HG03175 (cell line): ENCODE results near the gene SLC5A10.

Experiments
- ATAC-seq: cut with Tn5 transposase; IDR thresholded peaks from one replicate; pipeline ENCODE4 v1.9.1; 2021; ENCODE audit warnings: mild to moderate bottlenecking, moderate library complexity; ENCODE audit not compliant: unreplicated experiment

Gene SLC5A10

GRCh38 chr17:18981642-18982424, 29.9 kb downstream of the SLC5A10 start:
- no peak for ATAC-seq

GRCh38 chr17:18984273-18985114, 32.5 kb downstream of the SLC5A10 start:
- ATAC-seq: no peak

DNA sequence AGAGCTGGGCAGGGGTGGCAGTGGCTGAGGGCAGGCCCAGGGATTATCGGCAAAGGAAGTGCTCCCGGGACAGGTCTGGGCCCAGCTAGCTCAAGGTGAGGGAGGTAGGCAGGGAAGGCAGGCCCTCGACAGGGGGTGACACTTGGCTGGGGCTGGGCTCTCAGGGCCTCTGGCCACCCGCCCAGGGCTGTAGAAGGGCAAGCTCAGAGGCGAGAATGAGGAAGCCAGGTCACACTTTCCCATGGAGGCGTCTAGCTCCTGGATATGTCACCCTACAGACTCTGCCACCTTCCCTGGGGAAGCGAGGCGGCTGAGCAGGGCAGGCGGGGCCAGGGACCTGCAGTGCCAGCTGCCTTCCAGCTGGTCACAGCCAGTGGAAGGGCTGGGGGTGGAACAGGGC, 33.5 kb downstream of the SLC5A10 start:
- no peak for ATAC-seq

- no peak for ATAC-seq
Measured at GRCh38 chr17:18986541-18987229, 34.7 kb downstream of the SLC5A10 start.

GRCh38 chr17:18987230-18987610, 35.3 kb downstream of the SLC5A10 start:
- no peak for ATAC-seq

DNA sequence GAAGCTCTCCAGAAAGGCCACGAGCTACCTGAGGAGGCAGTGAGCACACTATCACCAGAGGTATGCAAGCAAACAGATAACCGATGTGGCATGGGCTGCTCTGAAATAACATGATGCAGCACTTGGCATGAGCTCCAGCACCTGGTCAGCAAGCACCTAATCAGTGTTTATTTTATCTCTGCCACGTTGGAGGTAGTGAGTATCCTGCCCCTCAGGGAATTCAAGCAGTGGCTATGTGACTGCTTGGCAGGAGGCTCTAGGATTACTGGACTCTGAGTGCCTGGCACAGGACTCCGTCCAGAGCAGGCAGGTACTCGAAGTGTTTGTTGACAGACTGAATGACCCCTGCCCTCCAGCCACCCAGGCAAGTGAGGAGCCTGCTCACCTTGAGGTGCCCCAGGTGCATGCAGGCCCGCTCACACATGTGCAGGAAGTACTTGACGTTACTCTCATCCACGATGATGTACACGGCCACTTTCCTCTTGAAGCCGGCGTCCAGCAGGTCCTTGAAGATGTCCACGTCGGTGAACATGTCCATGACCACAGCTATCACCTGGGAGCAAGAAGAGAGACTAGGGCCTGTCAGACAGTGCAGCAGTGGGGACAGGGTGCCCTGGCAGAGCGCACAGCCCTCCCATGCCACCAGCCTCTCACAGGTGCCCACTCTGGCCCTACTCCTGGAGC, 36.0 kb downstream of the SLC5A10 start:
- ATAC-seq: no peak

GRCh38 chr17:18988546-18989173, 36.7 kb downstream of the SLC5A10 start:
- no peak for ATAC-seq

- ATAC-seq: no peak
Measured at GRCh38 chr17:18990331-18990730, 38.4 kb downstream of the SLC5A10 start.

- no peak for ATAC-seq
Measured at GRCh38 chr17:18991531-18992315, 39.8 kb downstream of the SLC5A10 start.

GRCh38 chr17:18992454-18993130, 40.6 kb downstream of the SLC5A10 start:
- no peak for ATAC-seq

DNA sequence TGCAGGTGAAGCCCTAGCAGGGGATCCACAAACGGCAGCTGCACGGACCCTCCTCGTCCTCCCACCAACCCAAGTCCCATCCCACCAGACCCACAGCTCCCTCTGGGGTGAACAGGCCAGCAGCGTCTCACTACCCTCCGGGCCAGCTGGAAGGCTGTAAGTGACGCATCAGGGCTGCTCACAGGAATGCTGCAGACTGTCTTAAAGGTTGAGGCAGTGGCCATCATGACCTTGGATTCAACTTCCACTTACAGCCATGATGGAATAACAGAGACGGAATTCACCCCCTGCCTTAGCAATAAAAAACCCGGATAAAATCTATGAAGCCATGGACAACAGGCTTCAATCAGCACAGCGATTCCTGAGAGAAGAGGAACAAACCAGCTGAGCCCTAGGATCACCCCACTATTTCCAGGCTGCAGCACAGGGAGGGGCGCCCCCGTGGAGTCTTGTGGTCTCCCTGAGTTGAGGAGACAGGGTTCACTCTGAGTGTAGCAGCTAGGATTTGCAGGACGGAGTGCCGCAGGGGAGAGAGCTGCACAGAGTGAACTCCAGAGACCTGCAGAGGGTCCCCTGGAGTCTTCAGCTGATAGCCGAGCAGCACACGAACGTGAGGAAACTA, 42.1 kb downstream of the SLC5A10 start:
- no peak for ATAC-seq

GRCh38 chr17:18994631-18995030, 42.7 kb downstream of the SLC5A10 start:
- ATAC-seq: no peak

DNA sequence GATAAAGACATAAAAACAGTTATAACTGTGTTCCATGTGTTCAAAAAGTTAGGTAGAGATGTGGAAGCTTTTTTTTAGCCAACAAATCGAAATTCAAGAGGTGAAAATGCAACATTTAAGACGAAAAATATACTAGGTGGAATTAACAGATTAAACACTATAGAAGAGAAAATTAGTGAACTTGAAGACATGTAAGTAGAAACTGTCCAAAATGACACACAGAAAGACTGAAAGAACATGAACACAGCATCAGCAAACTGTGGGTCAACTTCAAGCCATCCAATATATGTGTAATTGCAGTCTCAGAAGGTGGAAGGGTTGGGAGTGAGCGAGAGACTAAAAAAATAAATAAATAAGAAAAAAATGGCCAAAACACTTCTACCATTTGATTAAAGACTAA, 43.3 kb downstream of the SLC5A10 start:
- no peak for ATAC-seq

- ATAC-seq: no peak
Measured at GRCh38 chr17:18996458-18996857, 44.5 kb downstream of the SLC5A10 start.

DNA sequence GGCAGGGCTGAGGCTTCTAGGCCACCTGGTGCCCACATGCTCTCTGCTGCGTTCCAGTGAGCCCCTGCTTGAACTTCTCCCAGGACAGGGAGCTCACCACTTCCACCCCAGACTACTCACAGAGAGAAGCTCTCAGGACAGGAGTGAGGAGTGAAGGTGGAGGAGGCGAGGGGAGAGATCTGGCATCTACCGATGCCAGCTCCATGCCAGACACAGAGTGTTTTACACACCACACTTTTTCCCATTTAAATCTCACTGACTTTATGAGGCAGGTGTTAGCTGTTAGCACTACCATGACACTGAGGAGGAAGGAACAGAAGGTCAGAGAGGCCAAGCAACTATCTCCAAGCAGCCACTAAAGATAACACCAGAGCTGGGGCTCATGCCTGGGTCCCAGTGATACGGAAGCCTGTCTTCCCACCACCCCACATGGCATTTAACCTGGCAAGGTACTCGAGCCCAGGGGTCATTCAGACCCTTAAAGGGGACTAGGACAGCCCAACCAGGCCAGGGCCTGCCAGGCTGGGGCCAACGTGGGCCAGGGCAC, 45.8 kb downstream of the SLC5A10 start:
- ATAC-seq: no peak

DNA sequence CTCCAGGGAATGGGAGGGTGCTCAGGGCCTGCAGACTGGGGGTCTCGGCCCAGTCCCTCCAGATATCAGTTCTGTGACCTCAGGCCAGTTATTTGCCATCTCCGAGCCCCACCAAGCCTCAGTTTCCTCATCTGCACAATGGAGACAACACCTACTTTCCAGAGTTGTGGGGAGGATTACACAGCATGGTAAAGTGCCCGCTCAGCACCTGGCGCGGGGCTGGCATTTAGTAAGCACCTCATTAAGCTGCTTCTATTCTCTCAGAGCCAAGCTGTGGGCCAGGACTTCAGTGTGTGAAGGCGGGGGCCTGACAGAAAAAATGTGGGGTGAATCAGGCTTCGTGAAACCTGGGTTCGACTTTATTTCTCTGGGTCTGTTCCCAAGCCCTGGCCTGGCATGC, 47.4 kb downstream of the SLC5A10 start:
- ATAC-seq: no peak

DNA sequence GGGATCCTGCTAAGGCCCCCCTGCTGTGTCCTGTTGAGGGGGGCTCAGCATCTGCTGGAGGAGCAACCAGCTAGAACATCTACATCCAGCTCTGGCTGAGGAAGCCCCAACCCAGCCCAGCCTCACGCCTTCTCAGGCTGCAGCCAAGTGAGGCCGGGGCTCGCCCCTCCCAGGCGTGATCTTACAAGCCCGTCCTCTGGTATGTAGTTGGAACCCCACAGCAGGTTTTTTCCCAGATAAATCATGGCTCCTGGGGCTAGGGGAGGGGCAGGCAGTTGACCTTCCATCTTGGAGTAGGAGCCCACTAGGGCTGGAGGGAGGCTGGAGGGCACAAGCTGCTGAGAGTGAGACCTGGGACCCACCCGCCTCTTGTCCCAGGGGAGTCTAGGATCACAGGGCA, 47.9 kb downstream of the SLC5A10 start:
- ATAC-seq: no peak

DNA sequence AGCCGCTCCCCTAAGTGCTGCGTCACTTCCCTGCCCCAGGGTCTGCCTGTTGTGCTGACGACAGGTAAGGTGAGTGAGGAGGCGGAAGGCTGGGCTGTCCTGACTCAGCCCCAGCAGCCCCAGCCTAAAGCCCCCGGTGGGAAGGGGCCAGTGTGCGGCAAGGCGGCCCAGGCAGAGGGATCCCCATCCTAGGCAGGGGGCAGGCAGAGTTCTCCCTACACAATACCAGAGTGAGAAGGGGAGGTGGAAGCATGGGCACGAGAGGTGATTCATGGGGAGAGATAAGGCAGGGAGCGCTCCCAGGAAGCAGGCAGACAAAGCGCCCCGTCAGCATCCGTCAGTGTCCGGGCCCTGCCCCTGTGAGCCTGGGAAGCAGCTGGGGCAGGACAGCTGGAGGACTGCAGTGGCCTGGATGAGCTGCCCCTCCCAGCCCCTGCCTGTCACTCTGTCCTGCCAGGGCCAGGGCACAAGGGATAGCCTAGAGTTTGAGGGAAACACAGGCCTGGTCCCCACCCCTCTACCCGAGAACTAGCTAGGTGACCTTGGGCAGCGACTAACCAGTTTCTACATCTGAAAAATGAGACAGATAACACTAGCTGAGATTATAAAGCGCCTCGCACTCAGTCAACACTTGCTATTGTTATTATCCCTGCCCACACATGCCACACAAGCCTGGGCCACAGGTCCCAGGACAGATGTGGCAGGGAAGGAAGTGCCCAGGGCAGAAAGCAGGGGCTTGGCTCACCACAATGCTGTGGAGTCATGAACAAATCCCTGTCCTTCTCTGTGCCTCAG, 48.8 kb downstream of the SLC5A10 start:
- ATAC-seq: no peak
